ENCODE data around the gene STRIT1. TPM values are rescaled to one million over a fixed set of nuclear protein-coding genes. Genes with fewer than 3 reads are reported as not detected.
"Not testable (repeated sequence)": the region's sequence is repeated elsewhere in the genome, so short reads cannot be mapped to it uniquely, and the experiment has no call there.

Gene STRIT1
- total RNA-seq, 1 donor, result not detected

- not testable (repeated sequence) for H3K4me3 ChIP-seq (ENCODE audit: low read length); H3K4me1 ChIP-seq (ENCODE audit: insufficient read depth, low read length); H3K27me3 ChIP-seq (ENCODE audit: insufficient read depth, low read length); H3K9me3 ChIP-seq (ENCODE audit: low read depth, low read length)
Measured at GRCh38 chr3:155262855-155263254, 30.6 kb downstream of the STRIT1 start.

- H3K4me3 ChIP-seq (ENCODE audit: low read length), result no peak overlapping the region
- H3K27me3 ChIP-seq (ENCODE audit: insufficient read depth, low read length), result no peaks in the 10 kb centered on the region
- H3K4me1 ChIP-seq (ENCODE audit: insufficient read depth, low read length), result no peaks in the 10 kb centered on the region
- H3K9me3 ChIP-seq (ENCODE audit: low read depth, low read length), result no peaks in the 10 kb centered on the region
Measured at GRCh38 chr3:155262295-155262694, 31.2 kb downstream of the STRIT1 start.

- Histone ChIP-seq H3K9me3 (ENCODE audit: low read depth, low read length) (no peaks in the 10 kb centered on the region), H3K27me3 (ENCODE audit: insufficient read depth, low read length) (no peaks in the 10 kb centered on the region), H3K4me3 (ENCODE audit: low read length) (no peak overlapping the region), H3K4me1 (ENCODE audit: insufficient read depth, low read length) (no peaks in the 10 kb centered on the region)
Measured at GRCh38 chr3:155254445-155254844, 39.0 kb downstream of the STRIT1 start.

- Histone ChIP-seq H3K4me1 (ENCODE audit: insufficient read depth, low read length) (no peaks in the 10 kb centered on the region), H3K4me3 (ENCODE audit: low read length) (no peak overlapping the region), H3K9me3 (ENCODE audit: low read depth, low read length) (no peaks in the 10 kb centered on the region), H3K27me3 (ENCODE audit: insufficient read depth, low read length) (no peaks in the 10 kb centered on the region)
Measured at GRCh38 chr3:155252535-155252934, 40.9 kb downstream of the STRIT1 start.

GRCh38 chr3:155252021-155252420, 41.5 kb downstream of the STRIT1 start:
- H3K27me3 ChIP-seq (ENCODE audit: insufficient read depth, low read length), result no peaks in the 10 kb centered on the region
- H3K4me3 ChIP-seq (ENCODE audit: low read length), result no peak overlapping the region
- no peaks in the 10 kb centered on the region for H3K9me3 ChIP-seq (ENCODE audit: low read depth, low read length)
- no peaks in the 10 kb centered on the region for H3K4me1 ChIP-seq (ENCODE audit: insufficient read depth, low read length)

- Histone ChIP-seq H3K4me1 (ENCODE audit: insufficient read depth, low read length) (no peaks in the 10 kb centered on the region), H3K27me3 (ENCODE audit: insufficient read depth, low read length) (no peaks in the 10 kb centered on the region), H3K4me3 (ENCODE audit: low read length) (no peak overlapping the region), H3K9me3 (ENCODE audit: low read depth, low read length) (no peaks in the 10 kb centered on the region)
Measured at GRCh38 chr3:155248531-155249187, 44.8 kb downstream of the STRIT1 start.

GRCh38 chr3:155244699-155245098, 48.8 kb downstream of the STRIT1 start:
- no peak overlapping the region for H3K4me3 ChIP-seq (ENCODE audit: low read length)
- H3K27me3 ChIP-seq (ENCODE audit: insufficient read depth, low read length), result no peaks in the 10 kb centered on the region
- H3K4me1 ChIP-seq (ENCODE audit: insufficient read depth, low read length), result no peaks in the 10 kb centered on the region
- H3K9me3 ChIP-seq (ENCODE audit: low read depth, low read length), result no peaks in the 10 kb centered on the region

GRCh38 chr3:155244216-155244615, 49.3 kb downstream of the STRIT1 start:
- no peaks in the 10 kb centered on the region for H3K27me3 ChIP-seq (ENCODE audit: insufficient read depth, low read length)
- no peaks in the 10 kb centered on the region for H3K4me1 ChIP-seq (ENCODE audit: insufficient read depth, low read length)
- no peak overlapping the region for H3K4me3 ChIP-seq (ENCODE audit: low read length)
- H3K9me3 ChIP-seq (ENCODE audit: low read depth, low read length), result no peaks in the 10 kb centered on the region

- Histone ChIP-seq H3K27me3 (ENCODE audit: insufficient read depth, low read length) (no peaks in the 10 kb centered on the region), H3K4me1 (ENCODE audit: insufficient read depth, low read length) (no peaks in the 10 kb centered on the region), H3K9me3 (ENCODE audit: low read depth, low read length) (no peaks in the 10 kb centered on the region), H3K4me3 (ENCODE audit: low read length) (no peak overlapping the region)
Measured at GRCh38 chr3:155243512-155243921, 50.0 kb downstream of the STRIT1 start.

GRCh38 chr3:155242342-155242741, 51.1 kb downstream of the STRIT1 start:
- Histone ChIP-seq H3K4me1 (ENCODE audit: insufficient read depth, low read length) (no peaks in the 10 kb centered on the region), H3K4me3 (ENCODE audit: low read length) (no peak overlapping the region), H3K27me3 (ENCODE audit: insufficient read depth, low read length) (no peaks in the 10 kb centered on the region), H3K9me3 (ENCODE audit: low read depth, low read length) (no peaks in the 10 kb centered on the region)

- Histone ChIP-seq H3K4me3 (ENCODE audit: low read length) (no peak overlapping the region), H3K9me3 (ENCODE audit: low read depth, low read length) (no peaks in the 10 kb centered on the region), H3K4me1 (ENCODE audit: insufficient read depth, low read length) (no peaks in the 10 kb centered on the region), H3K27me3 (ENCODE audit: insufficient read depth, low read length) (no peaks in the 10 kb centered on the region)
Measured at GRCh38 chr3:155241579-155241978, 51.9 kb downstream of the STRIT1 start.

Other genes starting within 250 kb of the STRIT1 start
- gene MME, start 213.4 kb downstream of the STRIT1 start, total RNA-seq, result 1.7 TPM